DND-41 (cell line): ENCODE data around the gene VOPP1.
"Not testable (repeated sequence)": the region's sequence is repeated elsewhere in the genome, so short reads cannot be mapped to it uniquely, and the experiment has no call there.

ENCODE experiments used
- ATAC-seq: fragments of 200-7000 bp; cut with Tn5 transposase; 3 replicates; pipeline ENCODE4 v1.9.1; 2021; ENCODE audit warnings: low read depth; ENCODE audit not compliant: insufficient read depth
- DNase-seq: peaks from one replicate; pipeline ENCODE4 v3.0.0-alpha.2; 2020
- H2AFZ ChIP-seq: 2 replicates; pipeline ENCODE4 v1.6.0; 2012; ENCODE audit warnings: low read depth, low read length
- H3K27ac ChIP-seq: 2 replicates; pipeline ENCODE4 v1.5.1; 2012; ENCODE audit warnings: low read length, inconsistent platforms
- H3K27me3 ChIP-seq: fragments of 200-600 bp; sonication (generic); 2 replicates; pipeline ENCODE4 v1.6.0; 2012; ENCODE audit warnings: low read length, mild to moderate bottlenecking, inconsistent platforms; ENCODE audit not compliant: insufficient read depth, poor library complexity
- H3K36me3 ChIP-seq: 2 replicates; pipeline ENCODE4 v1.5.1; 2012; ENCODE audit warnings: low read length, inconsistent platforms; ENCODE audit not compliant: insufficient read depth
- H3K4me1 ChIP-seq: 2 replicates; pipeline ENCODE4 v1.5.1; 2012; ENCODE audit warnings: mild to moderate bottlenecking, low read length; ENCODE audit not compliant: insufficient read depth
- H3K4me2 ChIP-seq: 2 replicates; pipeline ENCODE4 v1.6.0; 2012; ENCODE audit warnings: mild to moderate bottlenecking, moderate library complexity, low read length, inconsistent platforms; ENCODE audit not compliant: insufficient read depth
- H3K4me3 ChIP-seq, 2 experiments: fragments of 200-600 bp in 1 of 2; shearing (Covaris generic) in 1 of 2; 2 replicates each; pipeline ENCODE4 v1.5.1; 2012 to 2016; ENCODE audit warnings: inconsistent platforms in 2 of 2, low read length in 2 of 2, mild to moderate bottlenecking in 2 of 2, low read depth in 1 of 2, moderate library complexity in 1 of 2
- H3K79me2 ChIP-seq: 2 replicates; pipeline ENCODE4 v1.6.0; 2012; ENCODE audit warnings: low read length, inconsistent platforms; ENCODE audit not compliant: insufficient read depth
- H3K9ac ChIP-seq: 2 replicates; pipeline ENCODE4 v1.6.0; 2012; ENCODE audit warnings: low read depth, mild to moderate bottlenecking, inconsistent platforms, low read length, moderate library complexity
- H3K9me3 ChIP-seq: 2 replicates; pipeline ENCODE4 v1.5.1; 2012; ENCODE audit warnings: low read length, moderate library complexity, mild to moderate bottlenecking, inconsistent platforms; ENCODE audit not compliant: insufficient read depth, severe bottlenecking
- H4K20me1 ChIP-seq: 2 replicates; pipeline ENCODE4 v1.6.0; 2012; ENCODE audit warnings: low read length; ENCODE audit not compliant: insufficient read depth
- EZH2 ChIP-seq: IDR thresholded peaks from 3 replicates; pipeline ENCODE4 v1.6.1; 2012; ENCODE audit warnings: borderline replicate concordance, low read depth, mild to moderate bottlenecking, moderate library complexity, low read length, inconsistent platforms; ENCODE audit not compliant: severe bottlenecking
- TF ChIP-seq, protein P1 (sequence below): IDR thresholded peaks from 2 replicates; pipeline ENCODE4 v1.5.1; 2012; ENCODE audit warnings: borderline replicate concordance, low read length, moderate library complexity, mild to moderate bottlenecking; ENCODE audit not compliant: poor library complexity, severe bottlenecking; ENCODE audit errors: extremely low read depth

The VOPP1 gene

DNA sequence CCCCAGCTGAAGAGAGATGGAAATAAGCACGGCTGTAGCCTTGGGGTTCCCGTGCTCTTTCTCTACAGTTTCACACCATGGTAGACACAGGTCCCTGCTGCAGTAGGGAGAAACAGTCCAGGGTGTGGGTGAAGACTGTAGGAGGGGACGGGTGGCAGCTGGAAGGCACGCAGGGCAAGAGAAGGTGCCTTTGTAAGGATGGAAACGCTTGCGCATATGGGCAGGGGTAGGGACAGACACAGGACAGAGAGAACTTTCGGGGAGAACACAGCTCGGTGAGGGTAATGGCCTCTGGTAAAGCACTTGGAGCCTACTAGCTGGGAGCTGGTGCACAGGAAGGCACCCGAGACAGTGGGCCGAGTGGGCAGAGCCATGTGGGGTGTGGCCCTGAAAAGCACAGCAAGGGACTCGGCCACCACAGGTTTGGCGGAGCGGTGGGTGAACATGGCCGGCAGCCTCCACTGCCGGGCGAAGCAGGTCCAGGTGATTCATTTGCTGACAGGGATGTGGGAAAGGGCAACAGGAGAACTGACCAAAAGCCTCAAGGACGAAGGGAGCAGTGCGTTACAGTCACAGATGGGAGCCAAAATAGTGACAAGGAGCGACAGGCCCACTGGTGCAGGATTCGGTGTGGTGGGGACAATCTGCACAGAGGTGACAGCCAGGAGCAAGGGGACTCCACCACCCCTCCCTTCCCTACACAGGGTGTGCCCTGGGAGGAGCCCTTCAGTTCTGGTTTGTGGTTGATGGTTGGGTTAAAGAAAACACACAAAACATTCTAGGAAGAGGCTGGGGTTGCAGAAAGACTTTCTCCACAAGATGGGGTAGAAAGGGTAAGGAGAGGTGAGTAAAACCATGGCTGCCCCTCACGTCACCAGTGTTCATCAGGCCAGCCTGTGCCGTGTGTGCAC, 97.1 kb downstream of the VOPP1 start:
- TF ChIP-seq, protein P1, sequence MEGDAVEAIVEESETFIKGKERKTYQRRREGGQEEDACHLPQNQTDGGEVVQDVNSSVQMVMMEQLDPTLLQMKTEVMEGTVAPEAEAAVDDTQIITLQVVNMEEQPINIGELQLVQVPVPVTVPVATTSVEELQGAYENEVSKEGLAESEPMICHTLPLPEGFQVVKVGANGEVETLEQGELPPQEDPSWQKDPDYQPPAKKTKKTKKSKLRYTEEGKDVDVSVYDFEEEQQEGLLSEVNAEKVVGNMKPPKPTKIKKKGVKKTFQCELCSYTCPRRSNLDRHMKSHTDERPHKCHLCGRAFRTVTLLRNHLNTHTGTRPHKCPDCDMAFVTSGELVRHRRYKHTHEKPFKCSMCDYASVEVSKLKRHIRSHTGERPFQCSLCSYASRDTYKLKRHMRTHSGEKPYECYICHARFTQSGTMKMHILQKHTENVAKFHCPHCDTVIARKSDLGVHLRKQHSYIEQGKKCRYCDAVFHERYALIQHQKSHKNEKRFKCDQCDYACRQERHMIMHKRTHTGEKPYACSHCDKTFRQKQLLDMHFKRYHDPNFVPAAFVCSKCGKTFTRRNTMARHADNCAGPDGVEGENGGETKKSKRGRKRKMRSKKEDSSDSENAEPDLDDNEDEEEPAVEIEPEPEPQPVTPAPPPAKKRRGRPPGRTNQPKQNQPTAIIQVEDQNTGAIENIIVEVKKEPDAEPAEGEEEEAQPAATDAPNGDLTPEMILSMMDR: peak; percentile 13
- no peak for TF ChIP-seq EZH2
- Histone ChIP-seq H4K20me1 (peaks cover 49% of the 10 kb centered on the region), H3K4me2 (no peak overlapping the region), H3K9ac (no peak overlapping the region), H3K36me3 (peaks cover 50% of the 10 kb centered on the region), H3K4me3 (no peak overlapping the region), H2AFZ (no peak overlapping the region), H3K4me1 (peaks cover 38% of the 10 kb centered on the region), H3K27ac (peak overlapping the region; percentile 22; the same call in 1 of the 2 replicates), H3K9me3 (no peaks in the 10 kb centered on the region), H3K27me3 (no peaks in the 10 kb centered on the region), H3K79me2 (peaks cover 37% of the 10 kb centered on the region)
- DNase-seq: peak; percentile 39
- ATAC-seq: peak; percentile 83

DNA sequence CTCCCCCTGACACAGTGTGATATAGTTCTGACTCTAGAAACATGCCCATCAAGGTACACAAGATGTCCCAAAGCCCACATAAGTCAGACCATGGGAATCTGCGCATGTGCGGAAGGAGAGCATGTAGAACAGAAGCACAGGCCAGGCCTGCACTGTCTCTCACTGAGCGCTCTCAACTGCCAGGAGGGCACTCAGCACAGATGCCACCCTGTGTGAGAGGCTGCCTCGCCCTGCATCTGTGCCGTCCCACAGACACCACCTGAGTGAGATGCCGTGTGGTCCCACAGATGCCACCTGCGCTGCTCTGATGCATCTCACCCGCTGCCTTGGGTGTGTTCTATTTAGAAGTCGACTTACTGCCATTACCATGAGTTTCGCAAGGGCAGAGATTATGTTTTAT, 98.4 kb downstream of the VOPP1 start:
- TF ChIP-seq, protein P1: no peak
- no peak for TF ChIP-seq EZH2
- peaks cover 50% of the 10 kb centered on the region for H3K36me3 ChIP-seq
- H3K9me3 ChIP-seq: no peaks in the 10 kb centered on the region
- ATAC-seq (no peak), DNase-seq (no peak)
- H3K4me2 ChIP-seq: no peak overlapping the region
- H3K79me2 ChIP-seq: peaks cover 32% of the 10 kb centered on the region
- peaks cover 49% of the 10 kb centered on the region for H4K20me1 ChIP-seq
- H2AFZ ChIP-seq: no peak overlapping the region
- no peak overlapping the region for H3K9ac ChIP-seq
- peak overlapping the region; percentile 38; the same call in 1 of the 2 replicates for H3K27ac ChIP-seq
- H3K4me1 ChIP-seq: peaks cover 50% of the 10 kb centered on the region
- no peak overlapping the region for H3K4me3 ChIP-seq
- H3K27me3 ChIP-seq: no peaks in the 10 kb centered on the region

DNA sequence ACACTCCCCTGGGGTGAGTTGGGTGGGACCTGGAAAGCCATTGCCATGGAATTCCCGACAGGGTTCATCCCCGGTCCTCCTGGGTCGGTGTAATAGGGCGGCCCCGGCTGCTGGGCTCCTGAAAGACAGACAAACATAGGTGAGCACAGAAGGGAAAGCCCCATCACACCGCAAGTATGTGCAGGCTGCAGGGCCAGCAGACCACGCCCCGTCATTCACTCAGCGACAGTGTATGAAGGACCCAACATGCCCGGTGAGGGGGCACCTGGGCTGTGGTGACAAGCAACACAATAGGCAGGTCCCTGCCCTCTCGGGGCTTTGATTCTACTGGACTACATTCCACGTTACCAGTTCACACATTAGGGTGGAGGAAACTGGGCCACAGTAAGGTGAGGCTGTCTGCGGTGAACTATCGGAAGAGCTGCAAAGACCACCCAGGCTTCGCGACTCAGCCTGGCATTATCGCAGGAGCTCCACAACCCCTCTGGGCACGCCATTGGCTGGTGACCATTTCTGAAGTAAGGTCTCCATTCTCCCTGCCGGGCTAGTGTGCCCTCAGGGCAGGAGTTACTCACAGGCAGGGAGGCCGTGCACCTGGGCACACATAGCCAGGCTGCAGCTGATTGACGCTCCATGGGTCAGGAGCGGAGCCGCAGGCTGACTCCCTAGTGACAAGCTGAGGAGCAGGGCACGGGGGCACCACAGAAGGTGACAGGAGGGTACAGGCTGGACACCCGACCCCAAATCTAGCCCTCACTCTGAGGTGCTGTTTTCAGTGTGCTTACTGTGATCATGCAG, 99.2 kb downstream of the VOPP1 start:
- Histone ChIP-seq H3K27ac (peak overlapping the region; percentile 52; the same call in 1 of the 2 replicates), H4K20me1 (peaks cover 45% of the 10 kb centered on the region), H3K36me3 (peaks cover 47% of the 10 kb centered on the region), H3K9ac (no peak overlapping the region), H3K27me3 (no peaks in the 10 kb centered on the region), H3K4me1 (peaks cover 58% of the 10 kb centered on the region), H2AFZ (no peak overlapping the region), H3K79me2 (peaks cover 27% of the 10 kb centered on the region), H3K4me2 (no peak overlapping the region), H3K9me3 (no peaks in the 10 kb centered on the region), H3K4me3 (no peak overlapping the region)
- DNase-seq (no peak), ATAC-seq (no peak)
- TF ChIP-seq EZH2: no peak
- TF ChIP-seq, protein P1: no peak

DNA sequence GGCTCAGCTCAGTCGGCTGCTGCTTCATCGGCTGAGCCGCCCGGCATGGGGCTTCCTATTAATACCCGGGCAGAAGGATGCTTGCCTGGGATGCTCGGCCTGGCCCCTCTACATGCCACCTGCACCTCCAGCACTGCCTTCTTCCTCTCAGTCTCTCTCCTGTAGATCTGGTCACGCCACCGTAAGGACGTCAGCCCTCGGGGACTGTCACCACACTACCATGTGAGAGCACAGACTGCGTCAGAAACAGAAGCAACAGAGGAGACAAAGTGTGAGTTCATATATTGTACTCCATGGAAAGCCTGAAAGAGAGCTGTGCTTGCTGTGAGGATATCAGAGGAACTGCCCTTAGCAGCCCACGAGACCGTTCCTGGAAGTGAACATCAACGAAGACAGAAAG, 99.9 kb downstream of the VOPP1 start:
- H3K4me2 ChIP-seq, H3K27me3 ChIP-seq, DNase-seq, H3K9ac ChIP-seq, H3K27ac ChIP-seq, H2AFZ ChIP-seq, H3K9me3 ChIP-seq, H3K4me3 ChIP-seq, ATAC-seq: not testable (repeated sequence)
- peaks cover 64% of the 10 kb centered on the region for H3K4me1 ChIP-seq
- peaks cover 26% of the 10 kb centered on the region for H3K79me2 ChIP-seq
- H3K36me3 ChIP-seq: peaks cover 45% of the 10 kb centered on the region
- H4K20me1 ChIP-seq: peaks cover 42% of the 10 kb centered on the region

DNA sequence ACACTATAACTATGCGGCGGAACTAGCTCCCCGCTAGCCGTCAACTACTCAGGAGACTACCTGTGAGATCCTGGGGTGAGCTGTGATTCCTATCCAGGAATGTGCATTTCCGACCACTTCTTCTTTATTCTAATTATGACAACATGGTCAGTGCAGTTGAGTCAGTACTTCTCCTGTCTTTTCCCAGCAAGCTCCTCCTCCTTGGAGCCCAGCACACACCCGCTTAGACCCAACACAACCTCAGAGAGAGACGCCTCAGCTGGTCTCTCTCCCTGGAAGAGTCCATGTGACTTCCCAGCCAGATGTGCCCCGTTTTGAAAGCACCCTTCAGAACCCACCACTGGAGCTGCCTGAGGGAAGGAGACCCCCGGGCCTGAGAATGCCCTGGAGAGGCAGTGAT, 100.7 kb downstream of the VOPP1 start:
- Histone ChIP-seq H3K79me2 (peaks cover 22% of the 10 kb centered on the region), H3K4me1 (peaks cover 59% of the 10 kb centered on the region), H4K20me1 (peaks cover 34% of the 10 kb centered on the region), H3K36me3 (peaks cover 44% of the 10 kb centered on the region)
- ATAC-seq, H2AFZ ChIP-seq, H3K4me2 ChIP-seq, H3K27ac ChIP-seq, H3K9ac ChIP-seq, H3K4me3 ChIP-seq, DNase-seq, H3K27me3 ChIP-seq, H3K9me3 ChIP-seq: not testable (repeated sequence)
